OCI-LY7 (cell line): Measurements from ENCODE around the gene SNRPD2. TPM values are rescaled to one million over a fixed set of nuclear protein-coding genes. Genes with fewer than 3 reads are reported as not detected.
A peak's percentile ranks its signal among the peaks of the same experiment; 100 is the strongest.

Experiments used
- BruUV-seq: library from RNA; stranded (reverse); fragments of 400-500 nt; replicated peaks from 2 replicates; lab custom pipeline; 2021; lab: Mats Ljungman, UMichigan
- CTCF ChIA-PET: fragments of 300-600 bp; sonication (Branson Sonifier 250); formaldehyde crosslinking; loops from one replicate; lab custom pipeline; 2022; ENCODE audit warnings: antibody characterized with exemption; ENCODE audit not compliant: unreplicated experiment; lab: Charles Lee
- POLR2A ChIA-PET: fragments of 300-600 bp; sonication (Branson Sonifier 250); formaldehyde crosslinking; loops from one replicate; lab custom pipeline; 2022; ENCODE audit warnings: antibody characterized with exemption; lab: Charles Lee
- DNase-seq: peaks from one replicate; pipeline ENCODE4 v3.0.0-alpha.2; 2015; ENCODE audit warnings: low spot score
- H2AFZ ChIP-seq: fragments of 200-600 bp; sonication (generic), shearing (Covaris generic); 2 replicates; pipeline ENCODE4 v1.6.1; 2014; ENCODE audit warnings: mild to moderate bottlenecking, antibody characterized with exemption, low read length, moderate library complexity
- H3K27ac ChIP-seq: fragments of 200-600 bp; sonication (generic); 2 replicates; pipeline ENCODE4 v1.5.1; 2014; ENCODE audit warnings: mixed run types, low read depth, mild to moderate bottlenecking, moderate library complexity, low read length, inconsistent platforms; ENCODE audit not compliant: poor library complexity, severe bottlenecking
- H3K36me3 ChIP-seq: fragments of 200-600 bp; sonication (generic); 2 replicates; pipeline ENCODE4 v1.6.1; 2014; ENCODE audit warnings: mild to moderate bottlenecking, antibody characterized with exemption, low read length, moderate library complexity, mixed read lengths; ENCODE audit not compliant: insufficient read depth
- H3K4me1 ChIP-seq: fragments of 200-600 bp; sonication (generic); 2 replicates; pipeline ENCODE4 v1.5.1; 2014; ENCODE audit warnings: mild to moderate bottlenecking, low read length; ENCODE audit not compliant: insufficient read depth, poor library complexity, severe bottlenecking
- H3K4me2 ChIP-seq: fragments of 200-600 bp; sonication (generic); 2 replicates; pipeline ENCODE4 v1.6.1; 2014; ENCODE audit warnings: mild to moderate bottlenecking, low read length
- H3K4me3 ChIP-seq: fragments of 200-600 bp; sonication (generic); 2 replicates; pipeline ENCODE4 v1.5.1; 2014; ENCODE audit warnings: mild to moderate bottlenecking, low read depth, low read length; ENCODE audit not compliant: poor library complexity, severe bottlenecking
- H3K79me2 ChIP-seq: fragments of 200-600 bp; sonication (generic); 2 replicates; pipeline ENCODE4 v1.6.1; 2016; ENCODE audit warnings: low read depth, mild to moderate bottlenecking, low read length, moderate library complexity, mixed read lengths; ENCODE audit not compliant: insufficient read depth
- H3K9me2 ChIP-seq: fragments of 200-600 bp; sonication (generic); 2 replicates; pipeline ENCODE4 v1.6.1; 2016; ENCODE audit warnings: mild to moderate bottlenecking, low read length, mixed read lengths; ENCODE audit not compliant: insufficient read depth
- H3K9me3 ChIP-seq: fragments of 200-600 bp; sonication (generic); 2 replicates; pipeline ENCODE4 v1.6.1; 2014; ENCODE audit warnings: mild to moderate bottlenecking, mixed run types, low read length, mixed read lengths
- H4K20me1 ChIP-seq: fragments of 200-600 bp; sonication (generic); 2 replicates; pipeline ENCODE4 v1.6.1; 2014; ENCODE audit warnings: mild to moderate bottlenecking, antibody characterized with exemption, low read length, moderate library complexity, mixed read lengths; ENCODE audit not compliant: insufficient read depth
- CTCF ChIP-seq: fragments of 200-600 bp; sonication (generic); conservative IDR thresholded peaks from 2 replicates; pipeline ENCODE4 v1.5.1; 2014; ENCODE audit warnings: mild to moderate bottlenecking, antibody characterized with exemption, low read length, moderate library complexity, mixed read lengths
- EZH2phosphoT487 ChIP-seq: fragments of 200-600 bp; sonication (generic); IDR thresholded peaks from 2 replicates; pipeline ENCODE4 v1.6.1; 2018; ENCODE audit warnings: low read depth, borderline replicate concordance, mild to moderate bottlenecking, mixed run types, antibody characterized with exemption, low read length, moderate library complexity, mixed read lengths
- intact Hi-C: fragments of 100-400 bp; cut with micrococcal nuclease; formaldehyde crosslinking; loops from one replicate; pipeline ENCODE4 v1.10.0; 2022; ENCODE audit not compliant: unreplicated experiment
- total RNA-seq, 2 experiments: library from RNA; depleted of rRNA in 1 of 2; stranded (reverse); fragments of >200 nt in 1 of 2; shearing (Covaris generic) in 1 of 2; gene quantifications; 2 replicates each; pipeline ENCODE4 v1.2.3, GENCODE V29; 2014 to 2022

SNRPD2 gene
- total RNA-seq, 2 experiments from 2014 or later, result 523 to 774 TPM

GRCh38 chr19:45716359-45717130 lies 24.8 kb upstream of the SNRPD2 start:
- Histone ChIP-seq H2AFZ (peak overlapping the region; percentile 47; the same call in 1 of the 2 replicates), H3K4me2 (peak overlapping the region; percentile 81), H3K4me3 (peak overlapping the region; percentile 87), H3K9me3 (no peaks in the 10 kb centered on the region), H4K20me1 (no peaks in the 10 kb centered on the region), H3K36me3 (peaks cover 17% of the 10 kb centered on the region), H3K79me2 (peaks cover 33% of the 10 kb centered on the region), H3K4me1 (peaks cover 29% of the 10 kb centered on the region), H3K27ac (peak overlapping the region; percentile 53), H3K9me2 (no peaks in the 10 kb centered on the region)
- peak; percentile 36 for DNase-seq
- BruUV-seq, result TSS peak; percentile 74
- TF ChIP-seq CTCF, result no peak
- TF ChIP-seq EZH2phosphoT487, result no peak
- ChIA-PET POLR2A (interaction anchor here (0.6 to 3.4 kb wide), 12 partner anchors 9 to 318 kb away, joined by 3 to 13 read pairs (median 4); partner anchors contain the start of genes FBXO46, MEIOSIN, QPCTL and SIX5), CTCF (interaction anchor here (0.6 kb wide), 1 partner anchor 23 kb away, joined by 3 read pairs; no protein-coding TSS in a partner anchor)
- intact Hi-C loops, result no loop called here

GRCh38 chr19:45715139-45715538 lies 23.4 kb upstream of the SNRPD2 start:
- ChIA-PET CTCF (interaction anchor here (0.5 kb wide), 1 partner anchor 1010 kb away, joined by 3 read pairs; no protein-coding TSS in a partner anchor), POLR2A (interaction anchor here (0.9 kb wide), 1 partner anchor 16 kb away, joined by 4 read pairs; no protein-coding TSS in a partner anchor)
- peak overlapping the region; percentile 44 for H3K4me2 ChIP-seq
- H4K20me1 ChIP-seq, result no peaks in the 10 kb centered on the region
- H3K4me1 ChIP-seq, result peaks cover 42% of the 10 kb centered on the region
- H3K9me3 ChIP-seq, result no peaks in the 10 kb centered on the region
- peaks cover 18% of the 10 kb centered on the region for H3K36me3 ChIP-seq
- no peak overlapping the region for H2AFZ ChIP-seq
- TF ChIP-seq EZH2phosphoT487 (no peak), CTCF (no peak)
- no peak overlapping the region for H3K4me3 ChIP-seq
- DNase-seq, result no peak
- peak overlapping the region; percentile 8 for H3K27ac ChIP-seq
- peaks cover 46% of the 10 kb centered on the region for H3K79me2 ChIP-seq
- no peaks in the 10 kb centered on the region for H3K9me2 ChIP-seq
- intact Hi-C loops, result no loop called here
- no TSS peak for BruUV-seq

- H3K36me3 ChIP-seq, result peaks cover 24% of the 10 kb centered on the region
- no peak for DNase-seq
- no peak overlapping the region for H2AFZ ChIP-seq
- peaks cover 49% of the 10 kb centered on the region for H3K79me2 ChIP-seq
- CTCF ChIA-PET, result no interaction called here
- peaks cover 54% of the 10 kb centered on the region for H3K4me1 ChIP-seq
- H3K4me3 ChIP-seq, result no peak overlapping the region
- POLR2A ChIA-PET, result no interaction called here
- no peak overlapping the region for H3K27ac ChIP-seq
- TF ChIP-seq EZH2phosphoT487, result no peak
- no peak for TF ChIP-seq CTCF
- H3K9me2 ChIP-seq, result no peaks in the 10 kb centered on the region
- H3K4me2 ChIP-seq, result no peak overlapping the region
- H3K9me3 ChIP-seq, result no peaks in the 10 kb centered on the region
- intact Hi-C loops, result no loop called here
- no TSS peak for BruUV-seq
- no peaks in the 10 kb centered on the region for H4K20me1 ChIP-seq
Observed at GRCh38 chr19:45713141-45713540, 21.4 kb upstream of the SNRPD2 start.
